Colonic mucosa (tissue), 4 donors: Measurements from ENCODE around the gene POMC. TPM values are rescaled to one million over a fixed set of nuclear protein-coding genes. Genes with fewer than 3 reads are reported as not detected.

Experiments used
- DNase-seq: peaks from one replicate; pipeline ENCODE4 v3.0.0-alpha.2; 2020
- H3K27ac ChIP-seq: fragments of 200-600 bp; one replicate; pipeline ENCODE4 v1.8.0; 2021
- H3K27me3 ChIP-seq: fragments of 200-600 bp; one replicate; pipeline ENCODE4 v1.8.0; 2021
- H3K36me3 ChIP-seq: fragments of 200-600 bp; one replicate; pipeline ENCODE4 v1.8.0; 2021
- H3K4me1 ChIP-seq: fragments of 200-600 bp; one replicate; pipeline ENCODE4 v1.8.0; 2021; ENCODE audit warnings: mild to moderate bottlenecking
- H3K4me3 ChIP-seq: fragments of 200-600 bp; one replicate; pipeline ENCODE4 v1.8.0; 2021
- H3K9ac ChIP-seq, 2 donors: one replicate each; pipeline ENCODE4 v1.7.0; 2013; ENCODE audit warnings: control low read depth in 2 of 2, low read depth in 2 of 2, low read length in 2 of 2
- H3K9me3 ChIP-seq: fragments of 200-600 bp; one replicate; pipeline ENCODE4 v1.8.0; 2021
- CTCF ChIP-seq: fragments of 200-600 bp; IDR thresholded peaks from one replicate; pipeline ENCODE4 v1.8.0; 2022; ENCODE audit warnings: antibody characterized with exemption, mild to moderate bottlenecking
- intact Hi-C: fragments of 100-400 bp; cut with DNase I; formaldehyde crosslinking; loops from one replicate; pipeline ENCODE4 v1.14.1; 2022
- total RNA-seq, 2 donors: library from RNA; stranded (reverse); fragmentation: NEBNext Ultra II Directional in 1 of 2; extraction: Animal tissue kit (Norgen Biotek cat#: 25700) in 1 of 2; gene quantifications; one replicate each; pipeline ENCODE4 v1.2.1, GENCODE V29; 2021
- donor health status: healthy.
- donor health status: DM: no; HTN: no; CAD: no.
- donor health status: DM: no; HTN: no; CAD: no.

Gene POMC
- total RNA-seq, 2 donors from 2014 or later = 0.53 to 1.8 TPM

- H3K9ac ChIP-seq = no peak overlapping the region
- no peak for DNase-seq
- intact Hi-C loops = no loop called here
Observed at GRCh38 chr2:25207078-25207545, 38.7 kb upstream of the POMC start.

GRCh38 chr2:25204190-25204838 lies 35.9 kb upstream of the POMC start:
- Histone ChIP-seq H3K4me1 (no peaks in the 10 kb centered on the region), H3K27ac (no peak overlapping the region), H3K9me3 (no peaks in the 10 kb centered on the region), H3K27me3 (no peaks in the 10 kb centered on the region), H3K4me3 (peak overlapping the region; percentile 18), H3K36me3 (no peaks in the 10 kb centered on the region), H3K9ac (no peak overlapping the region)
- intact Hi-C loops = no loop called here
- DNase-seq = no peak
- TF ChIP-seq CTCF = no peak

More at GRCh38 chr2:25207078-25207545, 38.7 kb upstream of the POMC start:
- Histone ChIP-seq H3K36me3 (no peaks in the 10 kb centered on the region), H3K27me3 (no peaks in the 10 kb centered on the region), H3K27ac (no peak overlapping the region), H3K4me3 (no peak overlapping the region), H3K9me3 (no peaks in the 10 kb centered on the region), H3K4me1 (no peaks in the 10 kb centered on the region)
- TF ChIP-seq CTCF = no peak

- no peak for TF ChIP-seq CTCF
- Histone ChIP-seq H3K27ac (no peak overlapping the region), H3K27me3 (no peaks in the 10 kb centered on the region), H3K4me3 (no peak overlapping the region), H3K4me1 (no peaks in the 10 kb centered on the region), H3K36me3 (no peaks in the 10 kb centered on the region), H3K9ac (no peak overlapping the region), H3K9me3 (no peaks in the 10 kb centered on the region)
- no peak for DNase-seq
- intact Hi-C loops = no loop called here
Observed at GRCh38 chr2:25202275-25202674, 33.9 kb upstream of the POMC start.

- no peaks in the 10 kb centered on the region for H3K36me3 ChIP-seq
- intact Hi-C loops = no loop called here
- H3K27me3 ChIP-seq = no peaks in the 10 kb centered on the region
- no peak for DNase-seq
- H3K9ac ChIP-seq = no peak overlapping the region
- no peak overlapping the region for H3K4me3 ChIP-seq
- no peak for TF ChIP-seq CTCF
- H3K27ac ChIP-seq = no peak overlapping the region
- H3K9me3 ChIP-seq = no peaks in the 10 kb centered on the region
- H3K4me1 ChIP-seq = no peaks in the 10 kb centered on the region
Observed at GRCh38 chr2:25201794-25202193, 33.4 kb upstream of the POMC start.

- Histone ChIP-seq H3K9me3 (no peaks in the 10 kb centered on the region), H3K4me3 (no peak overlapping the region), H3K27ac (no peak overlapping the region), H3K9ac (no peak overlapping the region), H3K27me3 (no peaks in the 10 kb centered on the region), H3K4me1 (no peaks in the 10 kb centered on the region), H3K36me3 (no peaks in the 10 kb centered on the region)
- TF ChIP-seq CTCF = no peak
- intact Hi-C loops = no loop called here
- no peak for DNase-seq
Observed at GRCh38 chr2:25201265-25201664, 32.9 kb upstream of the POMC start.
